Measurements from ENCODE around the gene VAT1L.

VAT1L gene

GRCh38 chr16:77744141-77744540, 44.2 kb upstream of the VAT1L start:
- H4K20me1 ChIP-seq (ENCODE audit: insufficient read depth, low read length) = no peaks in the 10 kb centered on the region
- no peak for TF ChIP-seq EZH2 (IDR thresholded peaks at IDR 0.05; ENCODE audit: borderline replicate concordance, low read length)
- TF ChIP-seq CTCF (IDR thresholded peaks at IDR 0.05; ENCODE audit: low read length) = no peak
- H3K79me2 ChIP-seq (ENCODE audit: insufficient read depth, low read length) = no peaks in the 10 kb centered on the region
- H3F3A ChIP-seq (ENCODE audit: insufficient read depth, low read length) = no peaks in the 10 kb centered on the region
- H3K9me2 ChIP-seq (ENCODE audit: low read depth, low read length) = no peaks in the 10 kb centered on the region
- no peaks in the 10 kb centered on the region for H3K27me3 ChIP-seq (ENCODE audit: insufficient read depth, low read length)
- H3K9me3 ChIP-seq (ENCODE audit: low read length) = no peaks in the 10 kb centered on the region
- H3K27ac ChIP-seq (ENCODE audit: low read depth, low read length, poor library complexity, severe bottlenecking) = no peak overlapping the region
- no peak overlapping the region for H3K9ac ChIP-seq (ENCODE audit: low read length)
- H2AFZ ChIP-seq (ENCODE audit: low read length) = no peak overlapping the region
- H3K4me2 ChIP-seq (ENCODE audit: low read length) = no peak overlapping the region
- no peaks in the 10 kb centered on the region for H3K36me3 ChIP-seq (ENCODE audit: insufficient read depth, low read length)
- H3K4me1 ChIP-seq (ENCODE audit: insufficient read depth, low read length, severe bottlenecking) = no peaks in the 10 kb centered on the region
- H3K4me3 ChIP-seq (ENCODE audit: low read depth, low read length, poor library complexity, severe bottlenecking) = no peak overlapping the region

- no peaks in the 10 kb centered on the region for H3K9me2 ChIP-seq (ENCODE audit: low read depth, low read length)
- no peaks in the 10 kb centered on the region for H3K9me3 ChIP-seq (ENCODE audit: low read length)
- no peak for TF ChIP-seq CTCF (IDR thresholded peaks at IDR 0.05; ENCODE audit: low read length)
- TF ChIP-seq EZH2 (IDR thresholded peaks at IDR 0.05; ENCODE audit: borderline replicate concordance, low read length) = no peak
- no peaks in the 10 kb centered on the region for H3K79me2 ChIP-seq (ENCODE audit: insufficient read depth, low read length)
- H3K4me2 ChIP-seq (ENCODE audit: low read length) = no peak overlapping the region
- H3K36me3 ChIP-seq (ENCODE audit: insufficient read depth, low read length) = no peaks in the 10 kb centered on the region
- H2AFZ ChIP-seq (ENCODE audit: low read length) = no peak overlapping the region
- H3K4me1 ChIP-seq (ENCODE audit: insufficient read depth, low read length, severe bottlenecking) = no peaks in the 10 kb centered on the region
- no peak overlapping the region for H3K9ac ChIP-seq (ENCODE audit: low read length)
- no peaks in the 10 kb centered on the region for H3K27me3 ChIP-seq (ENCODE audit: insufficient read depth, low read length)
- no peak overlapping the region for H3K27ac ChIP-seq (ENCODE audit: low read depth, low read length, poor library complexity, severe bottlenecking)
- H4K20me1 ChIP-seq (ENCODE audit: insufficient read depth, low read length) = no peaks in the 10 kb centered on the region
- H3F3A ChIP-seq (ENCODE audit: insufficient read depth, low read length) = no peaks in the 10 kb centered on the region
- H3K4me3 ChIP-seq (ENCODE audit: low read depth, low read length, poor library complexity, severe bottlenecking) = no peak overlapping the region
Measured at GRCh38 chr16:77745972-77746371, 42.4 kb upstream of the VAT1L start.

DNA sequence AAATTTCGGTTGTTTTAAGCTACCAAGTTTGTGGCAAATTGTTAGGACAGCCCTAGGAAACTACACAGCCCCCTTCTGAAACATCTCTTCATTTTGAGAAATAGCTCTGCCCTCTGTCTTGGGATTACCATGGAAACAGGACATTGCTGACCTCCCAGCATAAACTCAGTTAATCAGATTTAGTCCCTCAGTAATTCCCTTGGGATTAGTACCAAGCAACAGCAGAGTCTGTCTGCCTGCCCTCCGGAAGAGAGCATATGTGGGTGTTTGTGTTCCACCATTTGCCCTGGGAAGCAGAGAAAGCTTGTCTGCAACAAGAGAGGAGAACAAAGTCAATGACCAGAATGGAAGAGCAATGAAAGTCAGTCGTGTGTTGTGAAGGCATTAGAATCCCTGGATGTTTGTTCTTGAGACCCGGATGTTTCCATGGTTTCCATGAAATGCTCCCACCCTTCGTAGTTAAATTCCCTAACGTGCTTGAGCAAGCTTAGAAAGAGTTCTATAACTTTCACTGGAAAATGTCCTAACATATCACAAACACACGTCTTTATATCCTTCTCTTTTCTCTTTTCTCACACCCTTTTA, 39.9 kb upstream of the VAT1L start:
- no peak overlapping the region for H3K27ac ChIP-seq (ENCODE audit: low read depth, low read length, poor library complexity, severe bottlenecking)
- H3K27me3 ChIP-seq (ENCODE audit: insufficient read depth, low read length) = no peaks in the 10 kb centered on the region

More for the DNA sequence above, 39.9 kb upstream of the VAT1L start:
- H3K4me1 ChIP-seq (ENCODE audit: insufficient read depth, low read length, severe bottlenecking) = no peaks in the 10 kb centered on the region
- no peaks in the 10 kb centered on the region for H4K20me1 ChIP-seq (ENCODE audit: insufficient read depth, low read length)
- no peak for TF ChIP-seq EZH2 (IDR thresholded peaks at IDR 0.05; ENCODE audit: borderline replicate concordance, low read length)
- TF ChIP-seq CTCF (IDR thresholded peaks at IDR 0.05; ENCODE audit: low read length) = no peak
- no peaks in the 10 kb centered on the region for H3K36me3 ChIP-seq (ENCODE audit: insufficient read depth, low read length)
- no peaks in the 10 kb centered on the region for H3F3A ChIP-seq (ENCODE audit: insufficient read depth, low read length)
- no peak overlapping the region for H3K4me3 ChIP-seq (ENCODE audit: low read depth, low read length, poor library complexity, severe bottlenecking)
- no peak overlapping the region for H3K4me2 ChIP-seq (ENCODE audit: low read length)
- no peaks in the 10 kb centered on the region for H3K79me2 ChIP-seq (ENCODE audit: insufficient read depth, low read length)
- H3K9ac ChIP-seq (ENCODE audit: low read length) = no peak overlapping the region
- no peak overlapping the region for H2AFZ ChIP-seq (ENCODE audit: low read length)
- H3K9me2 ChIP-seq (ENCODE audit: low read depth, low read length) = no peaks in the 10 kb centered on the region
- no peaks in the 10 kb centered on the region for H3K9me3 ChIP-seq (ENCODE audit: low read length)

All from OCI-LY1 (cell line).